GM23338 (cell line): ENCODE results near the gene PHRF1. TPM values are rescaled to one million over a fixed set of nuclear protein-coding genes. Genes with fewer than 3 reads are reported as not detected.

ENCODE experiments used
- CTCF ChIP-seq, 2 experiments: fragments of 200-600 bp in 1 of 2; sonication (generic) in 1 of 2; conservative IDR thresholded peaks; 2 replicates each; pipeline versions ENCODE4 v1.5.1 to v1.6.1; 2016 to 2017; ENCODE audit warnings: antibody characterized with exemption in 2 of 2, low read depth in 2 of 2, mild to moderate bottlenecking in 2 of 2, moderate library complexity in 1 of 2
- EZH2 ChIP-seq: fragments of 200-600 bp; sonication (generic); IDR thresholded peaks from one replicate; pipeline ENCODE4 v1.8.0; 2017; ENCODE audit warnings: antibody characterized with exemption, mild to moderate bottlenecking, low read depth; ENCODE audit not compliant: unreplicated experiment
- ZNF462 ChIP-seq: fragments of 250-450 bp; sonication (Bioruptor Pico); IDR thresholded peaks from 2 replicates; pipeline ENCODE4 v1.5.0; 2020; ENCODE audit warnings: mild to moderate bottlenecking, moderate library complexity
- polyA plus RNA-seq: library from polyadenylated mRNA; unstranded; fragments of >200 nt; fragmentation: Nextera tagmentation; extraction: Ambion mirVana; gene quantifications from 2 replicates; pipeline ENCODE4 v1.2.1, GENCODE V29; 2016
- total RNA-seq: library from RNA; depleted of rRNA; stranded (reverse); fragments of >200 nt; shearing (Covaris generic); gene quantifications from 2 replicates; pipeline ENCODE4 v1.2.3, GENCODE V29; 2014
- TF ChIP-seq, protein P1 (sequence below): IDR thresholded peaks from 2 replicates; pipeline ENCODE4 v1.6.1; 2016; ENCODE audit warnings: antibody characterized with exemption

The PHRF1 gene
- total and polyA plus RNA-seq, 2 experiments from 2014 or later, result 11.0 to 45.9 TPM

DNA sequence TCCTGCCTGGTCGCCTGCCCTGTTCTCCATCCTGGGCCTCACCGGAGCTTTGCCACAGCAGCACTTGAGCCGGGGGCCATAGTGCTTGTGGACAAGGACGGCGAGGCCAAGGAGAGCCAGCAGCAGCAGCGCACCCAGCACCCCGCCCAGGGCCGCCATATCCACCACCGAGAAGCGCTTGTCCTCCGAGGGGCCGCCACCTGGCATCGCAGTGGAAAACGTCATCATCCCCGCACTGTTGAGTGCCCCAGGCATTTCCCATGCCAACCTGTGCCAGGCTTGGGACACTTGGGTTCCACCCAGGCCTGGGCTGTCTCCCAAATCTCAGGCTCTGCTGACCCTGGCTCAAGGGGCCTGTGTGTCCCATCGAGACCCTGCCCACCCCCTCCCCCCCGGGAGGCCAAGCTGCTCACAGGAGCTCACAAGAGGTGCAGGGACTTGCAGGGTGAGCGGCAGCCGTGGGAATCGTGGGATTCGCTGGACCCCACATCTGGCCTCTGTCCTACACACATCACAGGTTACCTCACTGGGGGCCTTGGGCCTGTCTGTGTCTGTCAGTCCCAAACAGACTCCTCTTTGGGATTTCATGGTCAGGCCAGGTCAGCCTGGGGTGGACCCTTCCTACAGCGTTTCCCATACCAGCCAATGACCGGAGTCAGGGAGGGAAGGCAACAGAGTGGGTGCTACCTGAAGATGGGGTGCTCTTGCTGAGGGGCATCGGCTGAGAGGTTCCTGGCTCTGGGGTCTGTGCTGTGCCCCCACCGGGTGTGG is 41.8 kb downstream of the PHRF1 start (continued):
- TF ChIP-seq ZNF462 (CRISPR knock-in tag) (no peak), CTCF (conservative IDR thresholded peaks at IDR 0.05; ENCODE audit: low read depth in 2 of 2) (no peak), EZH2 (no peak)
- TF ChIP-seq, protein P1, sequence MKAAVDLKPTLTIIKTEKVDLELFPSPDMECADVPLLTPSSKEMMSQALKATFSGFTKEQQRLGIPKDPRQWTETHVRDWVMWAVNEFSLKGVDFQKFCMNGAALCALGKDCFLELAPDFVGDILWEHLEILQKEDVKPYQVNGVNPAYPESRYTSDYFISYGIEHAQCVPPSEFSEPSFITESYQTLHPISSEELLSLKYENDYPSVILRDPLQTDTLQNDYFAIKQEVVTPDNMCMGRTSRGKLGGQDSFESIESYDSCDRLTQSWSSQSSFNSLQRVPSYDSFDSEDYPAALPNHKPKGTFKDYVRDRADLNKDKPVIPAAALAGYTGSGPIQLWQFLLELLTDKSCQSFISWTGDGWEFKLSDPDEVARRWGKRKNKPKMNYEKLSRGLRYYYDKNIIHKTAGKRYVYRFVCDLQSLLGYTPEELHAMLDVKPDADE, result no peak
